Neuronal stem cell (in vitro differentiated cells): ENCODE data around the gene TBCA.
A peak's percentile ranks its signal among the peaks of the same experiment; 100 is the strongest.

Experiments
- DNase-seq: peaks from one replicate; pipeline ENCODE4 v3.0.0-alpha.2; 2013; ENCODE audit warnings: low spot score
- H2AFZ ChIP-seq: one replicate; pipeline ENCODE4 v1.6.1; 2013; ENCODE audit warnings: mild to moderate bottlenecking, low read length, inconsistent platforms
- H2AK5ac ChIP-seq: 2 replicates; pipeline ENCODE4 v1.6.1; 2013; ENCODE audit warnings: low read depth, mild to moderate bottlenecking, inconsistent platforms, low read length, moderate library complexity, mixed read lengths
- H2BK120ac ChIP-seq: 2 replicates; pipeline ENCODE4 v1.6.1; 2013; ENCODE audit warnings: low read depth, mild to moderate bottlenecking, inconsistent platforms, low read length, moderate library complexity, mixed read lengths
- H2BK12ac ChIP-seq: one replicate; pipeline ENCODE4 v1.6.1; 2013; ENCODE audit warnings: low read length, inconsistent platforms
- H2BK15ac ChIP-seq: 2 replicates; pipeline ENCODE4 v1.6.1; 2013; ENCODE audit warnings: mild to moderate bottlenecking, low read length, inconsistent platforms, mixed read lengths
- H2BK5ac ChIP-seq: one replicate; pipeline ENCODE4 v1.6.1; 2013; ENCODE audit warnings: inconsistent platforms, mild to moderate bottlenecking, low read length, moderate library complexity
- H3K14ac ChIP-seq: one replicate; pipeline ENCODE4 v1.6.1; 2013; ENCODE audit warnings: low read length, inconsistent platforms
- H3K18ac ChIP-seq: 2 replicates; pipeline ENCODE4 v1.6.1; 2013; ENCODE audit warnings: low read length, inconsistent platforms
- H3K23ac ChIP-seq: 2 replicates; pipeline ENCODE4 v1.6.1; 2013; ENCODE audit warnings: low read depth, mild to moderate bottlenecking, mixed read lengths, low read length, inconsistent platforms; ENCODE audit not compliant: poor library complexity
- H3K27ac ChIP-seq: replicated peaks from 3 replicates; pipeline ENCODE4 v1.5.1; 2013; ENCODE audit warnings: low read length, inconsistent platforms
- H3K27me3 ChIP-seq, 3 experiments: 2 replicates each; pipeline ENCODE4 v1.6.1; 2013; ENCODE audit warnings: low read length in 3 of 3, mild to moderate bottlenecking in 2 of 3, inconsistent platforms in 1 of 3, low read depth in 1 of 3, mixed read lengths in 1 of 3, moderate library complexity in 1 of 3; ENCODE audit not compliant: control insufficient read depth in 3 of 3, insufficient read depth in 3 of 3
- H3K36me3 ChIP-seq, 2 donors: replicated peaks in 1 of 2; 2 replicates each; pipeline ENCODE4 v1.6.1; 2013; ENCODE audit warnings: low read length in 2 of 2; ENCODE audit not compliant: control insufficient read depth in 2 of 2, insufficient read depth in 2 of 2
- H3K4ac ChIP-seq: 2 replicates; pipeline ENCODE4 v1.6.1; 2013; ENCODE audit warnings: inconsistent platforms, mild to moderate bottlenecking, low read length, moderate library complexity
- H3K4me1 ChIP-seq, 2 donors: 1 replicate in 1 of 2; 2 replicates in 1 of 2; pipeline ENCODE4 v1.6.1; 2013; ENCODE audit warnings: low read length in 2 of 2, low read depth in 1 of 2; ENCODE audit not compliant: control insufficient read depth in 2 of 2, insufficient read depth in 1 of 2
- H3K4me2 ChIP-seq: one replicate; pipeline ENCODE4 v1.6.1; 2013; ENCODE audit warnings: mild to moderate bottlenecking, low read length, inconsistent platforms; ENCODE audit not compliant: insufficient read depth, poor library complexity, severe bottlenecking
- H3K4me3 ChIP-seq, 2 donors: 2 replicates each; pipeline ENCODE4 v1.5.1; 2013; ENCODE audit warnings: low read length in 2 of 2, mild to moderate bottlenecking in 2 of 2, inconsistent platforms in 1 of 2, moderate library complexity in 1 of 2
- H3K79me1 ChIP-seq: one replicate; pipeline ENCODE4 v1.6.1; 2013; ENCODE audit warnings: low read depth, mild to moderate bottlenecking, inconsistent platforms, low read length, moderate library complexity
- H3K9ac ChIP-seq: one replicate; pipeline ENCODE4 v1.6.1; 2013; ENCODE audit warnings: mild to moderate bottlenecking, low read depth, low read length, inconsistent platforms; ENCODE audit not compliant: poor library complexity
- H3K9me3 ChIP-seq, 2 donors: replicated peaks in 1 of 2; 2 replicates each; pipeline versions ENCODE3 to v1.6.1; 2013; ENCODE audit warnings: low read length in 2 of 2, mild to moderate bottlenecking in 2 of 2, inconsistent platforms in 1 of 2, low read depth in 1 of 2, mixed read lengths in 1 of 2, moderate library complexity in 1 of 2; ENCODE audit not compliant: control insufficient read depth in 2 of 2, insufficient read depth in 1 of 2
- H4K8ac ChIP-seq: one replicate; pipeline ENCODE4 v1.6.1; 2013; ENCODE audit warnings: low read depth, mild to moderate bottlenecking, inconsistent platforms, low read length, moderate library complexity
- H4K91ac ChIP-seq: one replicate; pipeline ENCODE4 v1.6.1; 2013; ENCODE audit warnings: low read length, low read depth, mild to moderate bottlenecking, inconsistent platforms; ENCODE audit not compliant: poor library complexity
- WGBS, 2 donors: extraction: QIAGEN DNeasy Blood & Tissue Kit; methylation state at CpG; one replicate each; pipeline ENCODE4 v1.1.7; 2013; ENCODE audit warnings: missing lambda C conversion rate in 2 of 2, mixed read lengths in 1 of 2; ENCODE audit not compliant: insufficient read length in 2 of 2, insufficient replicate concordance in 1 of 2; ENCODE audit errors: extremely low coverage in 2 of 2; 5-methylcytosine and 5-hydroxymethylcytosine counted together

Gene TBCA

DNA sequence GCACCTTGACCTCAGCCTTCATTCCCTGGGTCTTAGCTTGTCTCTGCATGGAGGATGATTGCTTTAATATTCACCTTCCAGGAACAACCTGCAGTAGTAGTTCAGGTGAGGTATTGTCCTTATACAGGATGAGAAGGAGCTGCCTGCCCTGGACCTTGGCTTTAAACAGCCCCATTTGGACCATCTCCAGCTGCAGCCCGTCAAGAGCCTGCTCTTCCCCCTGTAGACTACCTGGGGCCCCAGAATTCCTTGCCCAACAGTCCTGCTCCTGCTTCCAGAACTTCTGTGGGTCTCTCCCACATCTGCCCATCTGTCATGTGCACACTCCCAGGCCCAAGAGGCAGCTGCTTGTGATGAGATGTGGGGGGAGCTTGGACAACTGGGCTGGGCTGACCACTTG is 125.5 kb downstream of the TBCA start:
- H3K4me3 ChIP-seq = no peak overlapping the region
- no peak overlapping the region for H2BK15ac ChIP-seq
- no peak overlapping the region for H4K8ac ChIP-seq
- H3K27me3 ChIP-seq = peaks cover 2 to 88% (median 8%) of the 10 kb centered on the region in 3 experiments
- no peak for DNase-seq
- no peaks in the 10 kb centered on the region for H3K4me1 ChIP-seq
- H3K9me3 ChIP-seq = peaks cover 0 to 1% of the 10 kb centered on the region in 2 donors
- H3K23ac ChIP-seq = peak overlapping the region; percentile 22
- H3K9ac ChIP-seq = no peak overlapping the region
- no peak overlapping the region for H3K27ac ChIP-seq
- H2BK5ac ChIP-seq = no peak overlapping the region
- H2AFZ ChIP-seq = no peak overlapping the region
- H2BK12ac ChIP-seq = no peak overlapping the region
- H3K79me1 ChIP-seq = no peaks in the 10 kb centered on the region
- H2AK5ac ChIP-seq = no peak overlapping the region
- no peak overlapping the region for H2BK120ac ChIP-seq
- H3K4ac ChIP-seq = no peak overlapping the region
- no peaks in the 10 kb centered on the region for H3K36me3 ChIP-seq
- no CpG with 5 or more reads among the region's 1 CpG for WGBS, 2 donors
- H4K91ac ChIP-seq = no peak overlapping the region
- no peak overlapping the region for H3K4me2 ChIP-seq
- H3K14ac ChIP-seq = no peak overlapping the region
- no peak overlapping the region for H3K18ac ChIP-seq

DNA sequence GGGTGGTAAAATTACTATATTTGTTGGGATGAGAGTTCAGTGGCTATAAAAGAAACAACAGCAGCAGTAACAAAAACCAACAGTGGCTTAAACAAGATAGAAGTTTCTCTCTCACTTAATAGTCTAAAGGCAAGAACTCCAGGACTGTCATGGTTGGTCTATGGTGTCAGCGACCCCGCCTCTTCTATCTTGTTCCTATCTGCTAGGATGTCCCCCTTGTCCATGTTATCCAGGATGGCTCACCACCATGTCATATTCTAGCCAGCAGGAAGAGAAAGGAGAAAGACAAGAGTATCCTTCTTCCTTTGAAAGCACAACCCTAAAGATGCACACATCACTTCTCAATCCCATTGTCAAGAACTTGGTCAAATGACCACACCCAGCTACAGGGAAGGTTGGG is 126.4 kb downstream of the TBCA start:
- Histone ChIP-seq H3K4ac (no peak overlapping the region), H3K36me3 (no peaks in the 10 kb centered on the region)
- DNase-seq = no peak

DNA sequence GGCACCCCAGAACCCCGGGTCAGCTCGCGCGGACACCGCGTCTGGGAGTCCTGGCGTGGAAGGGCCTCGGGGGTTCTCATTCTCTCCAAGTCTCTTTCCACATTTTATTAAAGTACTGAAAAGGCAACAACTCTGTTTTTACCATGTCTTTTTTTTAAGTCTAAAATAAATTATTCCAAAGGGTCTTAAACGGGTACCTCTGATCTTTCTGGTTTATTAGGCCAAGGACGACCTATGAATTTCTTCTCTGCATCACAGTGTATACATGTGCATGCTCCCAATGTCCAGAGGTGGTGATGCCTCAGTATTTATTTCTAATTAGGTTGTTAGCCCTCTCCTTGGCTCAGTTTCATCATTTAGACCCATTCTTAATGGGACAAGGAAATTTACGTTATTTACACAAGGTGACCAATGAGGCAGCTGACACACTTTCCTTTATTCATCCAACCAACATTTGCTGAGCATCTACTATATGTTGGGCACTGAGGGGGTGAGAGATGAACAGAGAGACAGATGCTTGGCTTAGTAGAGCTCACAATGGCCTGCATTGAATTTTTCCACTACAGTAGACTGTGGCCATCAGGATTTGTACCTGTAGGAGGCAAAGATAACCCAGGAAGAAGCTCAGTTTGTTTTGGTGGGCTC is 130.0 kb downstream of the TBCA start:
- H3K9ac ChIP-seq = no peak overlapping the region
- H3K18ac ChIP-seq = peak overlapping the region; percentile 53
- H3K14ac ChIP-seq = no peak overlapping the region
- no peak overlapping the region for H2BK5ac ChIP-seq
- H3K9me3 ChIP-seq = peaks cover 0 to 1% of the 10 kb centered on the region in 2 donors
- H4K8ac ChIP-seq = no peak overlapping the region
- no peak overlapping the region for H4K91ac ChIP-seq
- WGBS, 2 donors = no CpG with 5 or more reads among the region's 11 CpGs
- H2AFZ ChIP-seq = peak overlapping the region; percentile 71
- H3K4me1 ChIP-seq = peaks cover 0 to 6% of the 10 kb centered on the region in 2 donors
- no peak overlapping the region for H3K27ac ChIP-seq
- no peaks in the 10 kb centered on the region for H3K79me1 ChIP-seq
- peaks cover 17 to 99% (median 50%) of the 10 kb centered on the region in 3 experiments for H3K27me3 ChIP-seq
- no peak overlapping the region for H3K4me3 ChIP-seq
- no peak overlapping the region for H2BK15ac ChIP-seq
- peak overlapping the region; percentile 43 for H3K4me2 ChIP-seq
- no peak overlapping the region for H3K23ac ChIP-seq
- H3K36me3 ChIP-seq = no peaks in the 10 kb centered on the region
- no peak overlapping the region for H3K4ac ChIP-seq
- no peak overlapping the region for H2BK120ac ChIP-seq
- H2BK12ac ChIP-seq = no peak overlapping the region
- H2AK5ac ChIP-seq = no peak overlapping the region
- DNase-seq = no peak

More for the DNA sequence above, 126.4 kb downstream of the TBCA start:
- no peak overlapping the region for H2BK5ac ChIP-seq
- no CpG with 5 or more reads among the region's 2 CpGs for WGBS, 2 donors
- no peaks in the 10 kb centered on the region for H3K79me1 ChIP-seq
- no peak overlapping the region for H2BK120ac ChIP-seq
- no peak overlapping the region for H3K27ac ChIP-seq
- H2BK12ac ChIP-seq = no peak overlapping the region
- no peak overlapping the region for H4K8ac ChIP-seq
- no peak overlapping the region for H4K91ac ChIP-seq
- H3K23ac ChIP-seq = no peak overlapping the region
- H2BK15ac ChIP-seq = no peak overlapping the region
- no peak overlapping the region for H3K18ac ChIP-seq
- H3K4me1 ChIP-seq = no peaks in the 10 kb centered on the region
- H3K27me3 ChIP-seq = peaks cover 3 to 95% (median 15%) of the 10 kb centered on the region in 3 experiments
- H3K14ac ChIP-seq = no peak overlapping the region
- no peak overlapping the region for H3K4me3 ChIP-seq
- H3K4me2 ChIP-seq = no peak overlapping the region
- H3K9me3 ChIP-seq = peaks cover 0 to 1% of the 10 kb centered on the region in 2 donors
- no peak overlapping the region for H3K9ac ChIP-seq
- H2AK5ac ChIP-seq = no peak overlapping the region
- H2AFZ ChIP-seq = no peak overlapping the region

DNA sequence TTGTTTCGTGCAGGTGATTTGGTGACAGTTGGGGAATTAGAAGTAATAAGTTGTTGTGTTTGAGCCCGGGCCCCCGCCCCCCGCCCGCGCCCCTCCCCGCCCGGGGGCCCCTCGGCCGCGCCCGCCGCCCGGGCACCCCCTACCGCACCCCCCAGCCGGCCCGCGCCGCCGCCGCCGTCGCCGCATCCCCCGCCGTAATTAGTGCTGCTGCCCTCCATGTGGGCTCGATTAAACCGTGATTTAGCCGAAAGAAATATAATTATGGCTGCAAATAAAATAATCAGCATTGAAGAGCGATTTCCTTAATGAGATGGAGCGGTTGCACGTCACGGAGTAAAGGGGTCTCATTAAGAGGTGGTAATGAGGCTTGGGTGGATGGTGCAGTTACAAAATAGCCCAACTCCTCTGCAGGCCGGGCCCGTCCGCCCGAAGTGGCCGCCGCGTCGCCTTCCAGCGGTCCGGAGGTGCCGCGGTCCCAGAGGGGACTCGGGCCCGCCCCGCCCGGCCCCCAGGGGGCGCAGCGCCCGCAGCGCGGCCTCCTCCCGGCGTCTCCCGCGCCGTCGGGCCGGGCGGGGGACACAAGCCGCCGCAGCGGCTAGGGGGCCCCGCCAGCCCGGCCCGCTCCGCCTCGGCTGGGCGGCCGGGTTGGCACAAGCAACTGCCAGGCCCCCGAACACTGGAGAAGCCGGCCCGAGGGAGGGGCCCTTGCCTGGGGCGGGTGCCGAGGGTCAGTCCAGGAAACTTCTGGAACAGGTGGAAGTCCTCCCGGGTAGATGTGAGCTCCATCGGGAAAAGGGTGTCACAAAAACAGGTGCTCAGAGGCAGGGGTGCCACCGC is 130.8 kb downstream of the TBCA start:
- Histone ChIP-seq H2BK15ac (no peak overlapping the region), H3K27ac (no peak overlapping the region), H3K4ac (no peak overlapping the region), H3K36me3 (no peaks in the 10 kb centered on the region), H2BK5ac (no peak overlapping the region), H3K79me1 (no peaks in the 10 kb centered on the region), H2BK120ac (no peak overlapping the region), H3K23ac (no peak overlapping the region), H4K8ac (no peak overlapping the region), H2AFZ (peak overlapping the region; percentile 71), H3K18ac (peak overlapping the region; percentile 53), H2BK12ac (no peak overlapping the region), H4K91ac (no peak overlapping the region), H3K9ac (no peak overlapping the region), H3K4me2 (peak overlapping the region; percentile 43), H2AK5ac (no peak overlapping the region), H3K14ac (no peak overlapping the region), H3K9me3 (no peaks in the 10 kb centered on the region), H3K4me1 (peaks cover 0 to 6% of the 10 kb centered on the region in 2 donors), H3K4me3 (no peak overlapping the region), H3K27me3 (peaks cover 21 to 99% (median 58%) of the 10 kb centered on the region in 3 experiments)
- no CpG with 5 or more reads among the region's 80 CpGs for WGBS, 2 donors
- no peak for DNase-seq
